Thymus (tissue), 11 donors: Measurements from ENCODE around the gene TBX4. TPM values are rescaled to one million over a fixed set of nuclear protein-coding genes. Genes with fewer than 3 reads are reported as not detected.

Experiments used
- DNase-seq, 9 donors: peaks; one replicate each; pipeline ENCODE4 v3.0.0-alpha.2; 2013; ENCODE audit warnings: low spot score in 9 of 9, low read depth in 6 of 9, missing footprints in 1 of 9
- H3K27ac ChIP-seq, 2 donors: one replicate each; pipeline ENCODE4 v1.5.1; 2013; ENCODE audit warnings: control low read depth in 1 of 2, low read depth in 1 of 2, low read length in 1 of 2, mild to moderate bottlenecking in 1 of 2, moderate library complexity in 1 of 2
- H3K27me3 ChIP-seq, 2 donors: one replicate each; pipeline ENCODE4 v1.5.1; 2013; ENCODE audit warnings: low read length in 1 of 2; ENCODE audit not compliant: control insufficient read depth in 2 of 2, insufficient read depth in 1 of 2
- H3K36me3 ChIP-seq, 2 donors: one replicate each; pipeline ENCODE4 v1.5.1; 2013; ENCODE audit warnings: low read length in 1 of 2, mild to moderate bottlenecking in 1 of 2, moderate library complexity in 1 of 2; ENCODE audit not compliant: control insufficient read depth in 2 of 2, insufficient read depth in 2 of 2
- H3K4me1 ChIP-seq, 2 donors: one replicate each; pipeline ENCODE4 v1.5.1; 2013; ENCODE audit warnings: low read length in 2 of 2; ENCODE audit not compliant: control insufficient read depth in 2 of 2, insufficient read depth in 2 of 2
- H3K4me3 ChIP-seq, 2 donors: one replicate each; pipeline ENCODE4 v1.5.1; 2013; ENCODE audit warnings: low read length in 2 of 2, control low read depth in 1 of 2, mild to moderate bottlenecking in 1 of 2
- H3K9me3 ChIP-seq, 2 donors: one replicate each; pipeline ENCODE4 v1.5.1; 2013; ENCODE audit warnings: low read length in 1 of 2, mild to moderate bottlenecking in 1 of 2; ENCODE audit not compliant: control insufficient read depth in 2 of 2, insufficient read depth in 1 of 2
- WGBS: extraction: QIAGEN DNeasy Blood & Tissue Kit; methylation state at CpG from one replicate; pipeline ENCODE4 v1.1.7; 2013; 5-methylcytosine and 5-hydroxymethylcytosine counted together
- polyA plus RNA-seq: library from polyadenylated mRNA; stranded (reverse); fragments of 200-250 nt; gene quantifications from one replicate; pipeline ENCODE4 v1.2.3, GENCODE V29; 2013
- total RNA-seq: library from RNA; stranded (reverse); fragments of 120-200 nt; gene quantifications from one replicate; pipeline ENCODE4 v1.2.4, GENCODE V29; 2013
- donor health status: healthy.

The TBX4 gene
- total and polyA plus RNA-seq, 2 donors, result 0.11 to 0.14 TPM

DNA sequence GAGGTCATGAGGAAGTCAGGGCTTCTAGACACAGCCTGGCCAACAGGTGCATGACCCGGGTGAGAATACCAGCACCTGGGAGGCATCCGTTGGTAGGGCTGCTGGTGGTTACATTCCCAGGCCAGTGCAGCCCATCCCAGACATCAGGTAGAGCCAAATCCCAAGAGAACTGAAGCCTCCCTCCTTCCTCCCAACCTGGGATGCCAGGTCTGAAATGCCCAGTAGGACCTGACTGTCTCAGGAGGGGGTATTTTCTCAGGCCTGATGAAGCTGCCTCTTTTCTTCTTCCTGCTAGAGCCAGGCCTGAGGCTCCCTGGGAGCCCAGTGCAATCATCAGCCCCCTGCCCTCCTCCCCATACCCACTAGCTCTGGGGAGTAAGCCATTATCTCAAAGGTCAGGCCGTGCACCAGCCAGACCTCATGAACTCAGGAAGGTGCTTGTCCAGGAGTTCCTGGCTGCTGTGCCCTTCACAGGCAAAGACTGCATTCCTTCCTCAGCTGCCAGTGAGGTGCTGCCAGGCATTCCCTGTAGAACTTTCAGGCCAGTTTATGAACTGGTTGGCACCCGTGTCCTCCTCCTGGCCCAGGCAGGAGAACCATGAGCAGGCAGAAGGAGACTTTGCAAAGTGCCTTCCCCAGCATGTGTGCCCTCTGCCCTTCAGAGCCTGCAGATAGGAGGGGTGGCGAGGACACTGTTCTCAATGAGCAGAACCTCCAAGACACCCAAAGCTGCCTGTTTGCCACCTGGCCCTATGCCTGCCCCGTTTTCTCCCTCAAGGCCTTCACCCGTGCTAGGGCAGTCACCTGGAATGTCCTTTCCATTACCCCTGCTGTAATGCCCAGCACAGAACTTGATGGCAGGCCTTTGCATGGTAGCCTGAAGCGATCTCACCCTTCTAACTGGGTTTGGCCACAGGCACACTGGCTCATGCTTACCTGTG is 45.0 kb upstream of the TBX4 start:
- no peak for DNase-seq
- H3K27ac ChIP-seq, result no peak overlapping the region
- 64% methylated on average over 8 of the region's 8 CpGs for WGBS
- peaks cover 16 to 33% of the 10 kb centered on the region in 2 donors for H3K4me1 ChIP-seq
- H3K27me3 ChIP-seq, result peaks cover 95 to 99% of the 10 kb centered on the region in 2 donors
- no peak overlapping the region for H3K4me3 ChIP-seq
- H3K36me3 ChIP-seq, result no peaks in the 10 kb centered on the region
- H3K9me3 ChIP-seq, result peaks cover 2 to 9% of the 10 kb centered on the region in 2 donors

DNA sequence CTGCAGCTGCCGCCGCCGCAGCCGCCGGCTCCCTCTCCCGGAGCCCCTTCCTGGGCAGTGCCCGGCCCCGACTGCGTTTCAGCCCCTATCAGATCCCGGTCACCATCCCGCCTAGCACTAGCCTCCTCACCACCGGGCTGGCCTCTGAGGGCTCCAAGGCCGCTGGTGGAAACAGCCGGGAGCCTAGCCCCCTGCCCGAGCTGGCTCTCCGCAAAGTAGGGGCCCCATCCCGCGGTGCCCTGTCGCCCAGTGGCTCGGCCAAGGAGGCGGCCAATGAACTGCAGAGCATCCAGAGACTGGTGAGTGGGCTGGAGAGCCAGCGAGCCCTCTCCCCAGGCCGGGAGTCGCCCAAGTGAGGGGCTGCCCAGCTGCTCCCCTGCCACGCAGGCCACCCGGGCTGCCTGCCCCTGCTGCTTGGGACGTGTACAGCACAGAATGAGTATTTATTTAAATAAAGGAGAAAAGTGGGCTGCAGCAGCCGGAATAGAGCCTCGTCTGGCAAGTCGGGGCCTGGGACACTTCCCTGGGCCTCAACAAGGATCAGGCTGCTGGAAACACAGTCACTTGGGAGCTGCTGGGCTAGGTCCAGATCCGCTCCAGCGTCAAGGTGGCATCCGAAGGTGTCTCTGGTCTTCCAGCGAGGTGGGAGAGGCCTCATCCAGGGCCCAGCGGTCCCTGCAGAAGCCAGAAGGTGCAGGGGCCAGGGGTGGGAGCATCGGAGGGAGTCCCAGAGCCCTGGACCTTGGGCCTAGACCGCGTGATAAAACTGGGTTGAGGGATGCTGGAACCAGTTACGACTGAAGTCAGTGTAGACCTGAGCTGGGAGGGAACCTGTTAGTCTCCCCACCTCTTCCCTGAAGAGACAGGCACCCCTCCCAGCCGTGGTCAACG is 43.8 kb upstream of the TBX4 start:
- DNase-seq, result no peak
- Histone ChIP-seq H3K27me3 (peaks cover 94 to 99% of the 10 kb centered on the region in 2 donors), H3K36me3 (no peaks in the 10 kb centered on the region), H3K27ac (no peak overlapping the region), H3K4me3 (no peak overlapping the region), H3K4me1 (peaks cover 20 to 41% of the 10 kb centered on the region in 2 donors), H3K9me3 (peaks cover 0 to 9% of the 10 kb centered on the region in 2 donors)
- WGBS, result 12% methylated on average over 41 of the region's 41 CpGs

DNA sequence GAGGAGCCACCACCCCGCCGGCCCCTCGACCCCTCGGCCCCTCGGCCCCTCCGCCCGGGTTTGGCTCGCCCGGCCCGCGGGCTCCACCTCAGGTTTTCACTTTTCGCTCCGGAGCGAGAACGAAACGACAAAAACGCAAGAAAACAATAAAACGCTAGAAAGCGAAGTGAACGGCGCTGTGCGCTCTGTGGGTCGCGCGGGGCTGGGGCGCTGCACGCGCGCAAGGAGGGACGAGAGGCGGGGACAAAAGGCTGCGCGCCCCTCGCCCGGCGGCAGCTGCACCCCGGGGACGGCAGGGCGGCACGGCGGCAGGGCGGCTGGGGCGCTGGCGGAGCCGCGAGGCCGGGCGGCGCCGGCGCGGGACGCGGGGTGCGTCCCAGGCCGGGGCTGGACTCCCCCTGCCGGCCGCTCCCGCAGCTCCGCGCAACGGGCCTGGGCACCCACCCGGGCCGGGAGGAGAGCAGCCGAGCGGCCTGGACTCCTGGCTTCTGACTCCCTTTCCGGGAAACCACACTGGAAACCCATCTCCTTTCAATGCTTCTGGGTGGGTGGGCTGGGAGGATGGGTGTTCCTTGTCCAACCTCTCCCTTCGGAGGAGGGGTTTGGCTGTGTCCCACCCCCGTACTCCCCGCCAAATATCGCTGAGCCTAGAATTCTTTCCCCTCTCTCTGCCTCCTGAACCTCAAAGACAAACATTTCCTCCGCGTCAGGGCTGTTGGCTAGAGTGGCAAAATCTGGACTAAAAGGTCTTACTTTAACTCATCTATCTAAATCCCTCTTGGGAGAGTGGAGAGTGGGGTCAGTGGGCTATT is 42.7 kb upstream of the TBX4 start:
- DNase-seq, result peak in 1 of 9 donors; percentile 39
- WGBS, result 1% methylated on average over 73 of the region's 73 CpGs

DNA sequence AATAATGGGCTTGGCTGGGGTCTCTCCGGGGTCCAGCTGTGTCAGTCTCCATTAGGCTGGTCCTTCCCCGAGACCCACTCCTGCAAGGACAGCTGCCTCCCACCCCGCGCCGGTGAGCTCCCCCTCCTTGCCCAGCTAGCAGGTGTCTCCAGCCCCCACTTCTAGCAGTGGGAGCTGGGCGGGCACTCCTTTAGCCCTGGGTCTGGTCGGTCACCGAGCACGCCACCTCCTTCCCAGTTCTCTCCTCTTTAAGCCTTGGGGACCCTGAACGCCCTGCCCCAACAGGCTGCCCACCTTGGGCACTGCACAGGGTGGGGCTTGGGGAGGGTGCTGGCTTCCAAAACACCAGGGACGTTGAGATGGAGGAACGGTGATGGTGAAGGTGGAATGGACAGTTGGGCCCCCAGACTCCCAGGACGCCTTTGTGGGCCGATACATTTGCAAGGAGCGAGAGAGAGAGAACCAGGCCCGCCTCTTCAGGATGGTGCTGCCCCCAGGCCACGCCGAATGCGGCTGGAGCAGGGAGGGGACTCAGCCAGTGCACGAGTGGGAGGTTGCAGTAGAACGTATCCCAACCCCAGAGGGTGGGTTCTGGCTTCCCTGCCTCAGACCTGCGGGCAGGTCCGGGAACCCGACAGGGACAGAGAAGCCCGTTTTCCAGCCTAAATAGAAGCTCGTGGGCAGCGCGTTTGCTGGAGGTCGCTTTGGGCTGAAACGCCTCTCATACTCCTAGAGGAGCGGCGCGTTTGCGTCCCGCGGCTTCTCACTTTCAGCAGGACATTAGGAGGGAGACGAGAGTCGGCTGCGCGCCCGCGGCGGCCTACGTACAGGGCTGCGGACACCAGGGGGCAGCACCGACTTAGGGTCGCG is 41.8 kb upstream of the TBX4 start:
- peaks cover 17 to 31% of the 10 kb centered on the region in 2 donors for H3K4me1 ChIP-seq
- H3K27ac ChIP-seq, result no peak overlapping the region
- H3K27me3 ChIP-seq, result peaks cover 87 to 99% of the 10 kb centered on the region in 2 donors
- peaks cover 0 to 9% of the 10 kb centered on the region in 2 donors for H3K9me3 ChIP-seq
- peak in 3 of 9 donors; percentile 54 to 70 (median 64) for DNase-seq
- WGBS, result 9% methylated on average over 48 of the region's 48 CpGs
- no peaks in the 10 kb centered on the region for H3K36me3 ChIP-seq
- peak overlapping the region in 1 of 2 donors; percentile 51 for H3K4me3 ChIP-seq

More for the DNA sequence above, 42.7 kb upstream of the TBX4 start:
- H3K9me3 ChIP-seq, result peaks cover 0 to 9% of the 10 kb centered on the region in 2 donors
- H3K4me3 ChIP-seq, result peak overlapping the region in 1 of 2 donors; percentile 41
- no peak overlapping the region for H3K27ac ChIP-seq
- no peaks in the 10 kb centered on the region for H3K36me3 ChIP-seq
- H3K27me3 ChIP-seq, result peaks cover 90 to 99% of the 10 kb centered on the region in 2 donors
- peaks cover 20 to 33% of the 10 kb centered on the region in 2 donors for H3K4me1 ChIP-seq

DNA sequence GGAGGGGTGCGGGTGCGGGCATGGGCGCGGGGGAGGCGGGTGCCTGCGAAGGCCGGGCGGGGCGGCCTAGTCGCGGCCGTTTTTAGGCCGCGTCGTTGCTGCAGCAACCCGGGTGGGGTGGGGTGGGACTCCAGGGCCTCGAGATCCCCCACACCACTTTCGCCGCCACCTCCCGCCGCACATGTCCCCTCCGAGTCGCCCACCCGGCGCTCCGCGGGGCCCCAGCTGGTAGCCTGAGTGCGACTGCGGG is 41.3 kb upstream of the TBX4 start:
- Histone ChIP-seq H3K27ac (no peak overlapping the region), H3K4me3 (peak overlapping the region in 1 of 2 donors; percentile 51), H3K27me3 (peaks cover 82 to 99% of the 10 kb centered on the region in 2 donors), H3K4me1 (peaks cover 17 to 31% of the 10 kb centered on the region in 2 donors), H3K9me3 (peaks cover 0 to 9% of the 10 kb centered on the region in 2 donors), H3K36me3 (no peaks in the 10 kb centered on the region)
- no peak for DNase-seq
- WGBS, result 3% methylated on average over 29 of the region's 29 CpGs

DNA sequence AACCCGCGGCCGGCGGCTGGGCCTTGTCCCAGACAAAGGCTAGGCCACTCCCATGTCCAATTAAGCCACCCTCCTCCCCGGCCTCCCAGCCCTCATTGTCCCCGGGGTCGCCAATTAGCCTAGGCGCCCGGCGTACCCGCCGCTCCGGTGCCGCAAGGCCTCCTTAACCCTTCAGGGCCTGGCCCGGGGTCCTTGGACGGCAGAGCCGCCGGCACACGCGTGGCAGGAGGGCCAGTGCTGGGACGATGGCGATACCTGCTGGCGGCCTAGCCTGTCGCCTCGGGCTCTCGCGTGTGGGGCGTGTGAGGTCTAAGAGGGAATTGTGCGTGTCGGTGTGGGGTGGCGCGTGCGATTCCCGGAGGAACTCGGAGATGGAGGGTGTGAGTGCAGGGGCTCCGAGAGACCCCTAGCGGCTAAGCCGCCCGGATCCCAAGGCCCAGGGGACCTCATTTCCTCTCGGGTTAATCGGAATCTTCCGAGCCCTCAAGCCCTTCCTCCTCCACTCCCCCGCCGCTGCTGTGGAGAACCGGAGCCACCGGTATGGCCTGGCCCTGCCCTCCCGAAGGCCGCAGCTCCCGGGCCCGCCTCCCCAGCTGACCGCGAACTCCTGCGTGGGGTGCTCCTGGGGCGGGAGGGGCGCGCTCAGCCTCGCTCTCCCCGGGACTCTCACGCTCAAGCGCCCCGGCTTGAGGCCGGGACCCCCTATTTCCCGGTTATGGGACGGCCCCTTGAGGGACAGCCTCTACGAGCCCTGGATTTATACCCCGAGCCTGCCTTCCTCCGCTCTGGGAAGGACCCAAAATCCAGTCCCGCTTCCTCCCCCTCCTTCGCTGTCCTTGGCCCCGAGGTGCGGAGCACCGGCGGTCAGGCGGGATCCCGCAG is 40.7 kb upstream of the TBX4 start:
- peak in 1 of 9 donors; percentile 42 for DNase-seq
- Histone ChIP-seq H3K9me3 (peaks cover 0 to 9% of the 10 kb centered on the region in 2 donors), H3K4me1 (peaks cover 17 to 32% of the 10 kb centered on the region in 2 donors), H3K4me3 (peak overlapping the region; percentile 20 to 51), H3K27me3 (peaks cover 78 to 99% of the 10 kb centered on the region in 2 donors), H3K27ac (peak overlapping the region; percentile 5 to 55), H3K36me3 (no peaks in the 10 kb centered on the region)
- 2% methylated on average over 75 of the region's 75 CpGs for WGBS

DNA sequence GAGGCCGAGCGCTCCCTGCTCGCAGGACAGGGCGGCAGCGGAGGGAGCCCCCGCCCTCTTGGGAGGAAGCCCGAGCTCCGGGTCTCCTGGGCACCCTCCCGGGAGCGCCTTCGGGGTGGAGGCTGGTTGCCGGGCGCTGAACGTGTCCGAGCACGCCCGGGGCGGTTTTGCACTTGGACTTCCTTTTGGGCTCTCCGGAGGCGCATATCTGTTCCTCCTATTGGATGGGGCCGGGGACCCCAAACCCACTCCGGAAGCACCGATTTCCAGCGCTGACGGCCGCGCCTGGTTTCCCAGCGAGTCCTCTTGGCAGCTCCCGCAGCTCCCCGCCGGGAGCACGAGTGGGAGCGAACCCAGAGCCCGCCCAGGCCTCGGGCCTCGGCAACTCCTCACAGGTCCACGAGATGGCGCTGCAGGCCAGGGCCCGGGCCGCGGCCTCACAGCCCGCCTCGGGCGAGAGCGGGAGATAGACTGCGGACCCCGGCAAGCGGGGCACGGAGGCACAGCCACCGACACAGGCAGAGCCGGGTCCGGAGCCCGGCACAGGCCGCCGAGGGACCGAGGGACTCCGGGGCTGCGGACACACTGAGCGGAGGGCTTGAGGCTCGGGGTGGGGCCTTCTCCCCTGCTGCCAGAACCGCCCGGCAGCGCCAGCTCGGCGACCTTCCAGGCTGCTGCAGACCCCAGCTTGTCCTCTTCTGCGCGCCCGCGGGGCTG is 39.9 kb upstream of the TBX4 start:
- under 1% methylated on average over 69 of the region's 69 CpGs for WGBS
- no peaks in the 10 kb centered on the region for H3K36me3 ChIP-seq
- H3K4me3 ChIP-seq, result peak overlapping the region; percentile 20 to 51
- H3K9me3 ChIP-seq, result peaks cover 0 to 9% of the 10 kb centered on the region in 2 donors
- H3K27ac ChIP-seq, result peak overlapping the region in 1 of 2 donors; percentile 55
- H3K27me3 ChIP-seq, result peaks cover 76 to 99% of the 10 kb centered on the region in 2 donors
- H3K4me1 ChIP-seq, result peaks cover 17 to 36% of the 10 kb centered on the region in 2 donors
- peak in 7 of 9 donors; percentile 42 to 80 (median 61) for DNase-seq
